HL-60 (cell line): Measurements from ENCODE around the gene UCN2.

ENCODE experiments used
- DNase-seq, 2 experiments: peaks; one replicate each; pipeline ENCODE4 v3.0.0-alpha.2; 2010 to 2020; ENCODE audit warnings: low read depth in 1 of 2, low spot score in 1 of 2
- H3K27ac ChIP-seq: fragments of 250-450 bp; sonication (Bioruptor Pico); replicated peaks from 2 replicates; pipeline ENCODE4 v1.5.1; 2020; ENCODE audit warnings: mild to moderate bottlenecking, moderate library complexity
- H3K27me3 ChIP-seq: fragments of 250-450 bp; sonication (Bioruptor Pico); 2 replicates; pipeline ENCODE4 v1.5.1; 2021; ENCODE audit warnings: mild to moderate bottlenecking, moderate library complexity; ENCODE audit not compliant: insufficient read depth, poor library complexity, severe bottlenecking
- H3K4me3 ChIP-seq: replicated peaks from 2 replicates; pipeline ENCODE4 v1.5.1; 2011; ENCODE audit warnings: mild to moderate bottlenecking, control low read depth, low read length; ENCODE audit not compliant: insufficient read depth
- GABPA ChIP-seq: IDR thresholded peaks from 2 replicates; pipeline ENCODE4 v1.6.1; 2012; ENCODE audit warnings: low read depth
- POLR2AphosphoS5 ChIP-seq: IDR thresholded peaks from 2 replicates; pipeline ENCODE4 v1.6.1; 2012; ENCODE audit warnings: low read depth
- SPI1 ChIP-seq: IDR thresholded peaks from 2 replicates; pipeline ENCODE4 v1.6.1; 2012; ENCODE audit warnings: low read depth, mild to moderate bottlenecking, borderline replicate concordance
- TF ChIP-seq, protein P1 (sequence below): IDR thresholded peaks from 2 replicates; pipeline ENCODE4 v1.6.1; 2012; ENCODE audit warnings: low read depth; ENCODE audit not compliant: insufficient replicate concordance
- TF ChIP-seq, protein P2 (sequence below): IDR thresholded peaks from one replicate; pipeline ENCODE4 v1.5.1; 2011; ENCODE audit warnings: low read length, control low read depth, inconsistent platforms; ENCODE audit not compliant: insufficient read depth

The UCN2 gene

DNA sequence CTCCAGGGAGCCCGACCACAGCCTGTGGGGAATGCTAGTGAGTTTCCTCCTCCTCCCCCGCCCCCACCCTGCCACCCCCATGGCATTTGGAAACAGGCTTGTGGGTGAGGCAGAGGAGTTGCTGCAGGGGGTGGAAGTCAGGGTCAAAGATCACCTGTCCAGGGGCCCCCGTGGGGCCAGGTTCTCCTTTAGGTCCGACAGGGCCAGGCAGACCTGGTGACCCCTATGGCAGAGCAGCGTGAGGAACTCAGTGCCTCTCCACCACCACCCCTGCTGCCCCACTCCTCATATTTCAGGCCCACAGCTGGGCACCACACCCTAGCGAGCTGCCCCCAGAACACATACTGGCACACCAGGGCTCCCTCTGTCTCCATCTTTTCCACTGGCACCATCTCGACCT lies 8.9 kb upstream of the UCN2 start:
- no peak overlapping the region for H3K27ac ChIP-seq
- no peaks in the 10 kb centered on the region for H3K27me3 ChIP-seq
- H3K4me3 ChIP-seq: no peak overlapping the region
- DNase-seq: no peak
- TF ChIP-seq GABPA (no peak), POLR2AphosphoS5 (no peak), SPI1 (no peak)
- TF ChIP-seq, protein P1, sequence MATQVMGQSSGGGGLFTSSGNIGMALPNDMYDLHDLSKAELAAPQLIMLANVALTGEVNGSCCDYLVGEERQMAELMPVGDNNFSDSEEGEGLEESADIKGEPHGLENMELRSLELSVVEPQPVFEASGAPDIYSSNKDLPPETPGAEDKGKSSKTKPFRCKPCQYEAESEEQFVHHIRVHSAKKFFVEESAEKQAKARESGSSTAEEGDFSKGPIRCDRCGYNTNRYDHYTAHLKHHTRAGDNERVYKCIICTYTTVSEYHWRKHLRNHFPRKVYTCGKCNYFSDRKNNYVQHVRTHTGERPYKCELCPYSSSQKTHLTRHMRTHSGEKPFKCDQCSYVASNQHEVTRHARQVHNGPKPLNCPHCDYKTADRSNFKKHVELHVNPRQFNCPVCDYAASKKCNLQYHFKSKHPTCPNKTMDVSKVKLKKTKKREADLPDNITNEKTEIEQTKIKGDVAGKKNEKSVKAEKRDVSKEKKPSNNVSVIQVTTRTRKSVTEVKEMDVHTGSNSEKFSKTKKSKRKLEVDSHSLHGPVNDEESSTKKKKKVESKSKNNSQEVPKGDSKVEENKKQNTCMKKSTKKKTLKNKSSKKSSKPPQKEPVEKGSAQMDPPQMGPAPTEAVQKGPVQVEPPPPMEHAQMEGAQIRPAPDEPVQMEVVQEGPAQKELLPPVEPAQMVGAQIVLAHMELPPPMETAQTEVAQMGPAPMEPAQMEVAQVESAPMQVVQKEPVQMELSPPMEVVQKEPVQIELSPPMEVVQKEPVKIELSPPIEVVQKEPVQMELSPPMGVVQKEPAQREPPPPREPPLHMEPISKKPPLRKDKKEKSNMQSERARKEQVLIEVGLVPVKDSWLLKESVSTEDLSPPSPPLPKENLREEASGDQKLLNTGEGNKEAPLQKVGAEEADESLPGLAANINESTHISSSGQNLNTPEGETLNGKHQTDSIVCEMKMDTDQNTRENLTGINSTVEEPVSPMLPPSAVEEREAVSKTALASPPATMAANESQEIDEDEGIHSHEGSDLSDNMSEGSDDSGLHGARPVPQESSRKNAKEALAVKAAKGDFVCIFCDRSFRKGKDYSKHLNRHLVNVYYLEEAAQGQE: no peak
- TF ChIP-seq, protein P2, sequence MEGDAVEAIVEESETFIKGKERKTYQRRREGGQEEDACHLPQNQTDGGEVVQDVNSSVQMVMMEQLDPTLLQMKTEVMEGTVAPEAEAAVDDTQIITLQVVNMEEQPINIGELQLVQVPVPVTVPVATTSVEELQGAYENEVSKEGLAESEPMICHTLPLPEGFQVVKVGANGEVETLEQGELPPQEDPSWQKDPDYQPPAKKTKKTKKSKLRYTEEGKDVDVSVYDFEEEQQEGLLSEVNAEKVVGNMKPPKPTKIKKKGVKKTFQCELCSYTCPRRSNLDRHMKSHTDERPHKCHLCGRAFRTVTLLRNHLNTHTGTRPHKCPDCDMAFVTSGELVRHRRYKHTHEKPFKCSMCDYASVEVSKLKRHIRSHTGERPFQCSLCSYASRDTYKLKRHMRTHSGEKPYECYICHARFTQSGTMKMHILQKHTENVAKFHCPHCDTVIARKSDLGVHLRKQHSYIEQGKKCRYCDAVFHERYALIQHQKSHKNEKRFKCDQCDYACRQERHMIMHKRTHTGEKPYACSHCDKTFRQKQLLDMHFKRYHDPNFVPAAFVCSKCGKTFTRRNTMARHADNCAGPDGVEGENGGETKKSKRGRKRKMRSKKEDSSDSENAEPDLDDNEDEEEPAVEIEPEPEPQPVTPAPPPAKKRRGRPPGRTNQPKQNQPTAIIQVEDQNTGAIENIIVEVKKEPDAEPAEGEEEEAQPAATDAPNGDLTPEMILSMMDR: no peak

DNA sequence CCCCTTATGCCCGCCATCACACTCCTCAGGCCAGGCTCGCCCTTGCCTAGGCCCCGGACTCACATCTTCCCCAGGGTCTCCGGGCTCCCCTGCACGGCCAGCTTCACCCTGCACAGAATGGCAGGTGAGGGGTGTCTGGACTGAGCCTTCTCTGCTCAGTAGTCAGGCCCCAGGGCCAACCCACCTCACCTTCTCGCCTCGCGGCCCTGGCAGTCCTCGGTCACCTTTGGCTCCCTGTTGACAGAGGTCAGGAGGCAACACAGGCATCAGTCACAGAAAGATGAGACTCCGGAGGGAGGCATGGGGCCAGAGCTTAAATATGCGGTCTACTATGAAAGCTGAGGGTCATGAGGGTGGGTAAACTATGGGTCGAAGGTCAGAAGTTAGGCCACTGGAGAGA lies 8.4 kb upstream of the UCN2 start:
- Histone ChIP-seq H3K27me3 (no peaks in the 10 kb centered on the region), H3K27ac (no peak overlapping the region), H3K4me3 (no peak overlapping the region)
- no peak for DNase-seq
- TF ChIP-seq SPI1 (no peak), GABPA (no peak), POLR2AphosphoS5 (no peak)
- TF ChIP-seq, protein P2: no peak
- TF ChIP-seq, protein P1: no peak

DNA sequence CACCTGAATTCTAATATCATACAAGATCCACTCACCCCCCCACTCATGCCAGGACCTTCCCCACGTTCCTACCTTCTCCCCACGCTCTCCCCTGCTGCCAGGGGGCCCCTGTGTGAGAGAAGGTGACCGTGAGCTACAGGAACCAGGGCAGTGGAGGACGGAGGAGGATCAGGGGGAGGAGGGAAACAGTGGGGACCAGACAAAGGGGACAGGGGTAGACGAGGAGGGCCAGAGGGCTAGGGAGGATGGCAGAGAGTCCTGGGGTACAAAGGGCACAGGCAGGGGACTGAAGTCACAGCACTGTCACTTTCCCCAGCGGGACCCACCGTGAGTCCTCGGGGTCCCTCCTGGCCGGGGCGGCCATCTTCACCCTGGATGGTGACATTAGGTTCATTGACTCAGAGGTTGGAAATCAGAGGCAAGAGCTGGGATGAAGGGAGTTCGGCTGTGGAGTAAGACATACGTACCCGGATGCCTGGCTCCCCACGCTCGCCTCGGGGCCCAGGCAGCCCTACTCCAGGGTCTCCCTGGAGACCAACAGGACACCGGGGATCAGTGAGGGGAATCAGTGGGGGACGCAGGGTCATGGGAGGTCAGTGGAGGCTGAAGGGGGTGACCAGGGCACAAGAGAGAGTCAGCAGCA lies 6.3 kb upstream of the UCN2 start:
- no peak overlapping the region for H3K4me3 ChIP-seq
- TF ChIP-seq POLR2AphosphoS5: no peak
- TF ChIP-seq SPI1: no peak
- TF ChIP-seq, protein P1: no peak
- TF ChIP-seq, protein P2: no peak
- TF ChIP-seq GABPA: no peak
- no peak for DNase-seq
- no peaks in the 10 kb centered on the region for H3K27me3 ChIP-seq
- H3K27ac ChIP-seq: no peak overlapping the region
